Thyroid gland (tissue), 4 donors: ENCODE data around the gene KLK11.

Experiments used
- POLR2A ChIP-seq, 2 donors: fragments of 450-650 bp; IDR thresholded peaks; one replicate each; pipeline ENCODE4 v1.6.1; 2017; ENCODE audit warnings: antibody characterized with exemption in 2 of 2, mild to moderate bottlenecking in 2 of 2, moderate library complexity in 1 of 2
- TF ChIP-seq, protein P1 (sequence below), 6 experiments: fragments of 200-600 bp in 3 of 6; fragments of 450-650 bp in 3 of 6; sonication (generic) in 3 of 6; IDR thresholded peaks; one replicate each; pipeline ENCODE4 v1.5.1; 2016 to 2019; ENCODE audit warnings: antibody characterized with exemption in 6 of 6, mild to moderate bottlenecking in 2 of 6, inconsistent platforms in 1 of 6, moderate library complexity in 1 of 6

DNA sequence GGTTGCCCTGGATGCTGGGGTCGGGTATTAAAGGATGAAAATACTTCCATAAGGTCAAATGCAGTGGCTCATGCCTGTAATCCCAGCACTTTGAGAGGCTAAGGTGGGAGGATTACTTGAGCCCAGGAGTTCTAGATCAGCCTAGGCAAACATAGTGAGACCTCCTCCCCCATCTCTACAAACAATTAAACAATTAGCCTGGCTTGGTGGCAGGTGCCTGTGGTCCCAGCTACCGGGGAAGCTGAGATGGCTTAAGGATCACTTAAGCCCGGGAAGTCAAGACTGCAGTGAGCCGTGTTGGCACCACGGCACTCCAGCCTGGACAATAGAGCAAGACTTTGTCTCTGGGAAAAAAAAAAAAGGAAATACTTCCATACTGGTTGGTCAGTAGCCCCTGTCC lies 1.5 kb downstream of the KLK11 start:
- TF ChIP-seq, protein P1, sequence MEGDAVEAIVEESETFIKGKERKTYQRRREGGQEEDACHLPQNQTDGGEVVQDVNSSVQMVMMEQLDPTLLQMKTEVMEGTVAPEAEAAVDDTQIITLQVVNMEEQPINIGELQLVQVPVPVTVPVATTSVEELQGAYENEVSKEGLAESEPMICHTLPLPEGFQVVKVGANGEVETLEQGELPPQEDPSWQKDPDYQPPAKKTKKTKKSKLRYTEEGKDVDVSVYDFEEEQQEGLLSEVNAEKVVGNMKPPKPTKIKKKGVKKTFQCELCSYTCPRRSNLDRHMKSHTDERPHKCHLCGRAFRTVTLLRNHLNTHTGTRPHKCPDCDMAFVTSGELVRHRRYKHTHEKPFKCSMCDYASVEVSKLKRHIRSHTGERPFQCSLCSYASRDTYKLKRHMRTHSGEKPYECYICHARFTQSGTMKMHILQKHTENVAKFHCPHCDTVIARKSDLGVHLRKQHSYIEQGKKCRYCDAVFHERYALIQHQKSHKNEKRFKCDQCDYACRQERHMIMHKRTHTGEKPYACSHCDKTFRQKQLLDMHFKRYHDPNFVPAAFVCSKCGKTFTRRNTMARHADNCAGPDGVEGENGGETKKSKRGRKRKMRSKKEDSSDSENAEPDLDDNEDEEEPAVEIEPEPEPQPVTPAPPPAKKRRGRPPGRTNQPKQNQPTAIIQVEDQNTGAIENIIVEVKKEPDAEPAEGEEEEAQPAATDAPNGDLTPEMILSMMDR (IDR thresholded peaks at IDR 0.05): no peak
- no peak for TF ChIP-seq POLR2A (IDR thresholded peaks at IDR 0.05)
